Astrocyte (in vitro differentiated cells and primary cell): ENCODE measurements around the gene IMMP2L. TPM values are rescaled to one million over a fixed set of nuclear protein-coding genes. Genes with fewer than 3 reads are reported as not detected.
"Not testable (repeated sequence)": the region's sequence is repeated elsewhere in the genome, so short reads cannot be mapped to it uniquely, and the experiment has no call there.

ENCODE experiments used
- DNase-seq: peaks from one replicate; pipeline ENCODE4 v3.0.0-alpha.2; 2010; ENCODE audit warnings: low read depth
- FAIRE-seq: peaks from 2 replicates; lab custom pipeline; 2011; peaks lifted over from hg19 to GRCh38; lab: Jason Lieb, UNC
- H2AFZ ChIP-seq: 2 replicates; pipeline ENCODE4 v1.6.0; 2012; ENCODE audit warnings: low read depth, low read length, inconsistent platforms
- H3K27ac ChIP-seq: 2 replicates; pipeline ENCODE4 v1.5.1; 2011; ENCODE audit warnings: low read depth, low read length, inconsistent platforms
- H3K27me3 ChIP-seq: 2 replicates; pipeline ENCODE4 v1.6.0; 2011; ENCODE audit warnings: low read length, inconsistent platforms; ENCODE audit not compliant: insufficient read depth
- H3K36me3 ChIP-seq: 2 replicates; pipeline ENCODE4 v1.5.1; 2011; ENCODE audit warnings: low read length, inconsistent platforms; ENCODE audit not compliant: insufficient read depth
- H3K4me1 ChIP-seq: 2 replicates; pipeline ENCODE4 v1.5.1; 2011; ENCODE audit warnings: low read length, inconsistent platforms; ENCODE audit not compliant: insufficient read depth
- H3K4me2 ChIP-seq: 2 replicates; pipeline ENCODE4 v1.6.0; 2012; ENCODE audit warnings: low read length, inconsistent platforms
- H3K4me3 ChIP-seq: 2 replicates; pipeline ENCODE4 v1.5.1; 2011; ENCODE audit warnings: low read depth, mild to moderate bottlenecking, low read length, inconsistent platforms; ENCODE audit not compliant: insufficient read depth
- H3K79me2 ChIP-seq: 2 replicates; pipeline ENCODE4 v1.6.0; 2012; ENCODE audit warnings: mild to moderate bottlenecking, low read length, inconsistent platforms; ENCODE audit not compliant: insufficient read depth
- H3K9ac ChIP-seq: 2 replicates; pipeline ENCODE4 v1.6.0; 2012; ENCODE audit warnings: mild to moderate bottlenecking, low read length, inconsistent platforms
- H3K9me3 ChIP-seq: 2 replicates; pipeline ENCODE4 v1.5.1; 2012; ENCODE audit warnings: low read depth, mild to moderate bottlenecking, low read length, inconsistent platforms; ENCODE audit not compliant: insufficient read depth
- H4K20me1 ChIP-seq: 2 replicates; pipeline ENCODE4 v1.6.0; 2012; ENCODE audit warnings: low read length, inconsistent platforms; ENCODE audit not compliant: insufficient read depth
- H3K27ac Mint-ChIP-seq: one replicate; pipeline ENCODE4 v1.8.0; 2021; ENCODE audit warnings: mild to moderate bottlenecking, mixed read lengths; ENCODE audit not compliant: unreplicated experiment
- H3K27me3 Mint-ChIP-seq: one replicate; pipeline ENCODE4 v1.8.0; 2021; ENCODE audit warnings: low read depth, mixed read lengths; ENCODE audit not compliant: unreplicated experiment
- H3K36me3 Mint-ChIP-seq: one replicate; pipeline ENCODE4 v1.8.0; 2021; ENCODE audit warnings: low read depth, mixed read lengths; ENCODE audit not compliant: unreplicated experiment
- H3K4me1 Mint-ChIP-seq: one replicate; pipeline ENCODE4 v1.8.0; 2021; ENCODE audit warnings: low read depth, mixed read lengths; ENCODE audit not compliant: unreplicated experiment
- H3K4me3 Mint-ChIP-seq: one replicate; pipeline ENCODE4 v1.8.0; 2021; ENCODE audit warnings: mild to moderate bottlenecking, moderate library complexity, mixed read lengths; ENCODE audit not compliant: unreplicated experiment
- H3K9me3 Mint-ChIP-seq: one replicate; pipeline ENCODE4 v1.8.0; 2021; ENCODE audit warnings: mild to moderate bottlenecking, mixed read lengths; ENCODE audit not compliant: unreplicated experiment
- EZH2 ChIP-seq: IDR thresholded peaks from 2 replicates; pipeline ENCODE4 v1.6.1; 2012; ENCODE audit warnings: mild to moderate bottlenecking, low read length, inconsistent platforms; ENCODE audit not compliant: insufficient read depth
- total RNA-seq: library from RNA; stranded (reverse); gene quantifications from 2 replicates; pipeline ENCODE4 v1.2.1, GENCODE V29; 2021
- TF ChIP-seq, protein P1 (sequence below): IDR thresholded peaks from 2 replicates; pipeline ENCODE4 v1.5.1; 2011; ENCODE audit warnings: low read depth, mild to moderate bottlenecking, inconsistent platforms, low read length, moderate library complexity; ENCODE audit not compliant: insufficient read depth

The IMMP2L gene
- total RNA-seq, 1 donor from 2014 or later, result 13.8 TPM

DNA sequence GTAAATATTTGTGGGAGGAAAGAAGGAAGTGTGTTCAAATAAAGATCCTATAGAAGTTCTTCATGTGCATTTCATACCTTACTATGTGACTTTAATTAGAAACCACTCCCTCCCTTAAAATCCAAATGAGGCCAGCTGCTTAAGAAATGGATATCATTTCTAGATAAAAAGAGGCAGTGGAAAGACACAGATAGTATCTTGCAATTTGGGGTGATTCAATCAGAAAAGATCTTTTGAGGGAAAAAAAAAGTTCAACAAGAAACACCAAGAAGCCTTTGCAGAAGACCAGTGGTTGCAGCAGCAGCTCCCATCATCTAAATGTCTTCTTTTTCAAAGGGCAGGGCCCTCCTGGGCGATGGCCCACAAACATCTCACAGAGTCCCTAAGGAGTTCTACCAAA, 271.3 kb downstream of the IMMP2L start:
- no peak overlapping the region for H3K4me2 ChIP-seq
- no peaks in the 10 kb centered on the region for H3K79me2 ChIP-seq
- no peak overlapping the region for H3K4me3 ChIP-seq
- no peak overlapping the region for H3K4me3 Mint-ChIP-seq
- no peaks in the 10 kb centered on the region for H3K4me1 ChIP-seq
- TF ChIP-seq, protein P1, sequence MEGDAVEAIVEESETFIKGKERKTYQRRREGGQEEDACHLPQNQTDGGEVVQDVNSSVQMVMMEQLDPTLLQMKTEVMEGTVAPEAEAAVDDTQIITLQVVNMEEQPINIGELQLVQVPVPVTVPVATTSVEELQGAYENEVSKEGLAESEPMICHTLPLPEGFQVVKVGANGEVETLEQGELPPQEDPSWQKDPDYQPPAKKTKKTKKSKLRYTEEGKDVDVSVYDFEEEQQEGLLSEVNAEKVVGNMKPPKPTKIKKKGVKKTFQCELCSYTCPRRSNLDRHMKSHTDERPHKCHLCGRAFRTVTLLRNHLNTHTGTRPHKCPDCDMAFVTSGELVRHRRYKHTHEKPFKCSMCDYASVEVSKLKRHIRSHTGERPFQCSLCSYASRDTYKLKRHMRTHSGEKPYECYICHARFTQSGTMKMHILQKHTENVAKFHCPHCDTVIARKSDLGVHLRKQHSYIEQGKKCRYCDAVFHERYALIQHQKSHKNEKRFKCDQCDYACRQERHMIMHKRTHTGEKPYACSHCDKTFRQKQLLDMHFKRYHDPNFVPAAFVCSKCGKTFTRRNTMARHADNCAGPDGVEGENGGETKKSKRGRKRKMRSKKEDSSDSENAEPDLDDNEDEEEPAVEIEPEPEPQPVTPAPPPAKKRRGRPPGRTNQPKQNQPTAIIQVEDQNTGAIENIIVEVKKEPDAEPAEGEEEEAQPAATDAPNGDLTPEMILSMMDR, result no peak
- no peak for TF ChIP-seq EZH2
- no peak for FAIRE-seq
- H3K4me1 Mint-ChIP-seq, result no peaks in the 10 kb centered on the region
- H4K20me1 ChIP-seq, result no peaks in the 10 kb centered on the region
- no peaks in the 10 kb centered on the region for H3K36me3 Mint-ChIP-seq
- H3K27ac Mint-ChIP-seq, result no peak overlapping the region
- no peak overlapping the region for H3K27ac ChIP-seq
- H3K9me3 Mint-ChIP-seq, result peaks cover 2% of the 10 kb centered on the region
- no peaks in the 10 kb centered on the region for H3K27me3 Mint-ChIP-seq
- H3K9ac ChIP-seq, result no peak overlapping the region
- H3K9me3 ChIP-seq, result no peaks in the 10 kb centered on the region
- H3K27me3 ChIP-seq, result no peaks in the 10 kb centered on the region
- H3K36me3 ChIP-seq, result no peaks in the 10 kb centered on the region
- no peak overlapping the region for H2AFZ ChIP-seq
- no peak for DNase-seq

DNA sequence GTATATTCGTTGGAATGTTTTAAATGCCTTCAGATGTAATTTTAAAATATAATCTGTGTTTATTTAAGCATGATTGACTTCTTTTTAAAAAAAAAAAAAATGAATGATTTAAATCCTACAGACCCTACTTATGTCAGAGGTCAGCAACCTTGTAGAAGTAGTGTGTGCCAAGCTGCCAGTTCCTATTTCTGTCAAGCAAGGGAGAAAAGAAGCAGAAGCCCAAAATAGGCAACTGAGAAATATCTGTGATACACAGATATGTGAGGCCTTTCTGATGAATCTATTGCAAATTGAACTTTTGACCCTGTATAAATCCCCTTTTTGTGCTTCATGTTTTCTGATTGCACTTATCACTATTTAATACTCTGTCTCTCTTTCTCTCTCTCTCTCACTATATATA, 271.9 kb downstream of the IMMP2L start:
- Mint-ChIP-seq H3K27ac (no peak overlapping the region), H3K4me3 (no peak overlapping the region), H3K9me3 (peaks cover 2% of the 10 kb centered on the region), H3K4me1 (no peaks in the 10 kb centered on the region), H3K27me3 (no peaks in the 10 kb centered on the region), H3K36me3 (no peaks in the 10 kb centered on the region)
- Histone ChIP-seq H3K27ac (no peak overlapping the region), H4K20me1 (no peaks in the 10 kb centered on the region), H3K79me2 (no peaks in the 10 kb centered on the region), H3K4me1 (no peaks in the 10 kb centered on the region), H2AFZ (no peak overlapping the region), H3K9ac (no peak overlapping the region), H3K4me2 (no peak overlapping the region), H3K4me3 (no peak overlapping the region), H3K36me3 (no peaks in the 10 kb centered on the region), H3K9me3 (no peaks in the 10 kb centered on the region), H3K27me3 (no peaks in the 10 kb centered on the region)
- FAIRE-seq, result no peak
- DNase-seq, result no peak
- TF ChIP-seq EZH2, result no peak
- TF ChIP-seq, protein P1, result no peak

DNA sequence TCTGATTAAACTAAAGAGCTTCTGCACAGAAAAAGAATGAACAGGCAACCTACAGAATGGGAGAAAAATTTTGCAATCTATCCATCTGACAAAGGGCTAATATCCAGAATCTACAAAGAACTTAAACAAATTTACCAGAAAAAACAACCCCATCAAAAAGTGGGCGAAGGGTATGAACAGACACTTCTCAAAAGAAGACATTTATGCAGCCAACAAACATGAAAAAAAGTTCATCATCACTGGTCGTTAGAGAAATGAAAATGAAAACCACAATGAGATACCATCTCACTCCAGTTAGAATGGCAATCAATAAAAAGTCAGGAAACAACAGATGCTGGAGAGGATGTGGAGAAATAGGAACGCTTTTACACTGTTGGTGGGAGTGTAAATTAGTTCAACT, 273.9 kb downstream of the IMMP2L start:
- not testable (repeated sequence) for DNase-seq, H3K4me1 Mint-ChIP-seq, H3K27me3 ChIP-seq, H3K36me3 ChIP-seq, H3K27ac ChIP-seq, H3K36me3 Mint-ChIP-seq, H3K9me3 ChIP-seq, H3K4me1 ChIP-seq, H3K27me3 Mint-ChIP-seq, H3K9ac ChIP-seq, H3K4me2 ChIP-seq, H3K27ac Mint-ChIP-seq, FAIRE-seq, H3K79me2 ChIP-seq, H4K20me1 ChIP-seq, H3K4me3 Mint-ChIP-seq, H3K9me3 Mint-ChIP-seq, H3K4me3 ChIP-seq, H2AFZ ChIP-seq
